ENCODE results near the gene THUMPD3. TPM values are rescaled to one million over a fixed set of nuclear protein-coding genes. Genes with fewer than 3 reads are reported as not detected.

Gene THUMPD3
- total and polyA plus RNA-seq, 12 donors, result 40.3 to 72.1 (median 52.5) TPM

DNA sequence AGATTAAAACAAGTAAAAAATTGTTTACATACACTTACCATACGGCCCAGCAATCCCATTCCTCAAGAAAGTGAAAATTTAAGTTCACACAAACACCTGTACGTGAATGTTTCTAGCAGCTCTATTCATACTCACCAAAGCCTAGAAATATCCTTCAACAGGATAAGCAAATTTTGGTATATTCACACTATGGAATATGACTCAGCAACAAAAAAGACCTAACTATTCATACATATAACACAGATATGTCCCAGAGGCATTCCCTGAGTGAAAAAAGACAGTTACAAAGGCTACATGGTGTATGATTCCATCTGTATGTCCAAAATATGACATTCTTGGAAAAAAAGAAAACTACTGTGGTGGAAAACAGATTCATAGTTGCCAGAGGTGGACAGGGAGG is 40.1 kb upstream of the THUMPD3 start:
- H3K4me3 ChIP-seq, result no peak overlapping the region
- H3K36me3 ChIP-seq, result peaks cover 0 to 24% (median 0%) of the 10 kb centered on the region in 9 donors
- peaks cover 0 to 5% (median 0%) of the 10 kb centered on the region in 9 donors for H3K4me1 ChIP-seq
- H3K27ac ChIP-seq, result no peak overlapping the region
- no peaks in the 10 kb centered on the region for H3K27me3 ChIP-seq
- TF ChIP-seq CTCF (IDR thresholded peaks at IDR 0.05), result no peak
- 92 to 98% methylated on average over 2 of the region's 2 CpGs for WGBS, 2 donors
- intact Hi-C loops (cut with DNase I), result no loop called here
- ATAC-seq (no peak), DNase-seq (no peak)
- peaks cover 0 to 5% (median 0%) of the 10 kb centered on the region in 11 donors for H3K9me3 ChIP-seq

DNA sequence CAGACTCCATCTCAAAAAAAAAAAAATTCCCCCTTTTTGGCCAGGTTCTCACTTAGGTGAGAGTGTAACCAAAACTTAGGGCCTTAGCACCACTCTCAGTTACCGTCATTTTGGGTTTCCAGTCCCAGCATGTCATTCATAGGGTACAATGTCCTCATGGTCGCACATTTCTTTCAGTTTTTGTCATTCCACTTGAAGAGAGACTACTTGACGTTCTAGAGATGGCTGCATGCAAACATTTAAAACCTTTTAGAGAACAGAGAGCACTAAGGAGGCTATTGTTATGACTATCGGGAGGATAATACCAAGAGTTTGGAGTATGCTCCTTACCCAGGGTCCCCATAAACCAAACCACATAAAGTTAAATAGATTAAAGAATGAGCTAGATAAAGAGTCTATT is 37.9 kb upstream of the THUMPD3 start:
- intact Hi-C loops (cut with DNase I), result no loop called here
- H3K27me3 ChIP-seq, result no peaks in the 10 kb centered on the region
- H3K4me3 ChIP-seq, result no peak overlapping the region
- H3K27ac ChIP-seq, result no peak overlapping the region
- DNase-seq (no peak), ATAC-seq (no peak)
- peaks cover 0 to 7% (median 0%) of the 10 kb centered on the region in 11 donors for H3K9me3 ChIP-seq
- H3K36me3 ChIP-seq, result peaks cover 0 to 24% (median 0%) of the 10 kb centered on the region in 9 donors
- no peak for TF ChIP-seq CTCF (IDR thresholded peaks at IDR 0.05)
- WGBS, 2 donors, result 66 to 81% methylated on average over 4 of the region's 4 CpGs
- H3K4me1 ChIP-seq, result peaks cover 0 to 2% (median 0%) of the 10 kb centered on the region in 9 donors

DNA sequence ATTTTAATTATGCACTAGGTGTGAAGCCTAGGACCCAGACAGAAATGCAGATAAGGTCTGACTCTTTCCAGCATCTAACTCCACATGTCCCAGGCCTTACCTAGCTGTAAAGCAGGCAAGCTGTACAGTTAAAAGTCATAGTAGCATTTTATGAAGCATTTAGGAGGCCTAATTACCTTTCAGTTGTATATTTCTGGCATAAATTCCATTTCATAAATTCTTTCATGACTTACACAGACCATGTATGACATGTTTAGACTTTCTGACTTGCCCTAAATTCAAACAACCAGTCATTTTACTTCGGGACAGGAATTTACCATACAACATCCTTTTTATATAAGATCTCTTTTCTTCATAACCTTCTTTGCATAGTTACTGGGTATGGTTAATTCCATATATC is 35.3 kb upstream of the THUMPD3 start:
- no peaks in the 10 kb centered on the region for H3K4me1 ChIP-seq
- peaks cover 0 to 11% (median 0%) of the 10 kb centered on the region in 11 donors for H3K9me3 ChIP-seq
- no peak overlapping the region for H3K4me3 ChIP-seq
- WGBS, 2 donors, result 81 to 85% methylated on average over 1 of the region's 1 CpG
- no peak for DNase-seq
- H3K27me3 ChIP-seq, result no peaks in the 10 kb centered on the region
- H3K27ac ChIP-seq, result no peak overlapping the region
- intact Hi-C loops (cut with DNase I), result no loop called here
- no peak for TF ChIP-seq CTCF (IDR thresholded peaks at IDR 0.05)
- H3K36me3 ChIP-seq, result peaks cover 0 to 23% (median 0%) of the 10 kb centered on the region in 9 donors
- no peak for ATAC-seq

- 70 to 80% methylated on average over 7 of the region's 7 CpGs for WGBS, 2 donors
- DNase-seq (no peak), ATAC-seq (no peak)
- Histone ChIP-seq H3K27ac (peak overlapping the region in 1 of 10 donors; percentile 17), H3K9me3 (peaks cover 0 to 11% (median 0%) of the 10 kb centered on the region in 11 donors), H3K36me3 (peaks cover 0 to 3% (median 0%) of the 10 kb centered on the region in 9 donors), H3K4me1 (no peaks in the 10 kb centered on the region), H3K4me3 (no peak overlapping the region), H3K27me3 (no peaks in the 10 kb centered on the region)
- intact Hi-C loops (cut with DNase I), result no loop called here
- TF ChIP-seq CTCF (IDR thresholded peaks at IDR 0.05), result no peak
These were observed 32.6 kb upstream of the THUMPD3 start for GRCh38 chr3:9330166-9330703.

Measured in heart right ventricle (tissue), 16 donors.